ENCODE data around the gene LGR6. TPM values are rescaled to one million over a fixed set of nuclear protein-coding genes. Genes with fewer than 3 reads are reported as not detected.

The LGR6 gene
- total and polyA plus RNA-seq, 2 of the 8 experiments (the other 6 are each of a cell fraction or from before 2014, with no cell fraction given) = 0.50 to 1.0 TPM

DNA sequence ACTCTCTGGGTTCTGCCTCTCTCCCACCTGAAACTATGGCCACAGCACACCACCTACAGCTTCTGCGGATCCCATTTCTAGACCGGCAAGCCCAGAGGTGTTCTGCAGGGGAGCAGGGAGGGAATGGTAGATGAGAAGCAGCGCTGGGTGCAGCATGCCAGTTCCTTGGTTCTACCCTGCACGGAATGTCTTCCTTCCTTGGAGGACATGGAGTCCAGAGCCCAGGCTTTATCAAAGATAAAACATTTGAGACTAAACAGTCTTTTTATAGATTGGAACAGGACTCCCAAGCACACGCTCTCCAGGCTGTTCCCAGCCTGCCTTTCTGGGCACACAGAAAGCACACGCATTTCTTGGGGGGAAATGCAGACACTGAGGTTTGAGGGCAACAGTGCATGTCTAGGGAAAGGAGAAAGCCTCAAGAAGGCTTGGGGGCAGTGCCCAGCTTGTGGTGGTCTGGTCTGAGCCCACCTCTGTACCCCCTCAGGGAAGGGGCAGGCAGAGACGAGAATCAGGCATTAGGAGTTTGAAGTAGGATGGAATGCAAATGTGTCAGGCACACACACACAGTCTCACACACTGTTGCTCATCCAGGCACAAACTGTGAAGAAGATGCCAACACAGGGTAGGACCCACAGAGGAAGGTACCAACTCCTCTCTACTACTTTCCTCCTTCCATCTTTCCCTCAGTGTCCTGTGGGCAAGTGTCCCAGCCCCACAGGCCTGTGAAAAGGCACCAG is 29.7 kb downstream of the LGR6 start:
- Histone ChIP-seq H3K56ac (replicated peaks; ENCODE audit: insufficient read length, low read depth, low read length) (no peak overlapping the region), H2BK120ac (replicated peaks; ENCODE audit: low read depth, low read length) (no peak overlapping the region), H3K23ac (ENCODE audit: insufficient read length) (no peak overlapping the region), H3K9me3 (ENCODE audit: insufficient read depth in 2 of 2, low read depth in 1 of 2, low read length in 1 of 2) (no peaks in the 10 kb centered on the region), H4K91ac (replicated peaks; ENCODE audit: insufficient read length, low read length) (no peak overlapping the region), H2BK5ac (ENCODE audit: low read depth, low read length) (no peak overlapping the region), H3K4me2 (ENCODE audit: insufficient read depth in 1 of 2, low read depth in 2 of 2, low read length in 2 of 2) (no peak overlapping the region), H3K27ac (ENCODE audit: low read depth, low read length) (no peak overlapping the region), H2AK5ac (ENCODE audit: low read depth, low read length) (0 out of 2 replicates have a peak overlapping the region, but pooled peaks have one; percentile 3), H2BK20ac (ENCODE audit: low read length) (peak overlapping the region; percentile 51; the same call in 1 of the 2 replicates), H3K18ac (ENCODE audit: extremely low read depth, low read length) (no peak overlapping the region), H4K8ac (ENCODE audit: extremely low read depth, insufficient read depth, low read length) (no peak overlapping the region), H3K9ac (replicated peaks in 1 of 4; ENCODE audit: extremely low read depth in 1 of 4, low read depth in 3 of 4, low read length in 3 of 4) (no peak overlapping the region), H3K4ac (replicated peaks; ENCODE audit: insufficient read length, low read depth, low read length) (no peak overlapping the region), H3K79me2 (ENCODE audit: control insufficient read depth in 1 of 2, insufficient read depth in 2 of 2, low read length in 2 of 2) (no peaks in the 10 kb centered on the region), H2BK15ac (ENCODE audit: low read length) (peak overlapping the region; percentile 53; the same call in 1 of the 2 replicates), H3K23me2 (ENCODE audit: low read depth, low read length) (no peaks in the 10 kb centered on the region), H3K4me3 (ENCODE audit: extremely low read depth in 1 of 4, insufficient read depth in 2 of 4, low read depth in 3 of 4, low read length in 4 of 4) (no peak overlapping the region), H3K14ac (ENCODE audit: insufficient read length) (no peak overlapping the region), H3K79me1 (ENCODE audit: low read depth, low read length) (no peaks in the 10 kb centered on the region), H2AFZ (ENCODE audit: low read length) (no peak overlapping the region), H4K20me1 (replicated peaks in 1 of 2; ENCODE audit: control insufficient read depth in 1 of 2, insufficient read depth in 2 of 2, low read length in 2 of 2) (no peaks in the 10 kb centered on the region), H3K36me3 (ENCODE audit: control insufficient read depth in 2 of 4, insufficient read depth in 4 of 4, low read length in 3 of 4) (no peaks in the 10 kb centered on the region), H4K5ac (ENCODE audit: insufficient read length, low read depth, low read length) (no peak overlapping the region), H2BK12ac (ENCODE audit: low read depth, low read length) (0 out of 2 replicates have a peak overlapping the region, but pooled peaks have one; percentile 60), H3K4me1 (replicated peaks in 1 of 4; ENCODE audit: control insufficient read depth in 3 of 4, insufficient read depth in 4 of 4, low read length in 3 of 4) (peaks cover 0 to 7% (median 0%) of the 10 kb centered on the region in 4 experiments; a peak in 1 of 7 replicates), H3K27me3 (replicated peaks in 1 of 4; ENCODE audit: control insufficient read depth in 3 of 4, extremely low read depth in 1 of 4, insufficient read depth in 3 of 4, low read length in 3 of 4) (no peaks in the 10 kb centered on the region)
- POLR2A ChIA-PET (ENCODE audit: partially characterized antibody) = interaction anchor here (0.5 to 1.2 kb wide), 2 partner anchors 8 to 10 kb away, joined by 3 to 6 read pairs; no protein-coding TSS in a partner anchor
- WGBS, 2 experiments (ENCODE audit: extremely low coverage in 1 of 2, insufficient coverage in 1 of 2, insufficient read length in 1 of 2, insufficient replicate concordance in 2 of 2, low coverage in 1 of 2, low lambda C conversion rate in 2 of 2, missing lambda C conversion rate in 1 of 2) = 79% methylated on average over 7 of the region's 7 CpGs; no CpG with 5 or more reads in 1 of the 2 experiments
- FAIRE-seq (no peak), DNase-seq (ENCODE audit: low read depth in 1 of 2, low spot score in 2 of 2) (no peak)
- CTCF ChIA-PET (ENCODE audit: partially characterized antibody) = interaction anchor here (0.9 to 11.3 kb wide), 9 partner anchors 8 to 75 kb away, joined by 3 to 150 read pairs (median 8); no protein-coding TSS in a partner anchor
- TF ChIP-seq YY1 (IDR thresholded peaks at IDR 0.05; ENCODE audit: low read depth, low read length) (no peak), SP4 (IDR thresholded peaks at IDR 0.05; ENCODE audit: low read length) (no peak), HDAC2 (IDR thresholded peaks at IDR 0.05; ENCODE audit: borderline replicate concordance in 1 of 2, low read depth in 2 of 2, low read length in 2 of 2) (no peak), SP1 (IDR thresholded peaks at IDR 0.05; ENCODE audit: low read depth, low read length) (no peak), CTCF (IDR thresholded peaks at IDR 0.05; ENCODE audit: control extremely low read depth in 1 of 3, insufficient read depth in 1 of 3, low read depth in 1 of 3, low read length in 3 of 3) (no peak), HDAC6 (IDR thresholded peaks at IDR 0.05; ENCODE audit: low read depth, low read length) (no peak), GTF2F1 (IDR thresholded peaks at IDR 0.05; ENCODE audit: borderline replicate concordance, low read depth, low read length) (no peak)
- TF ChIP-seq, protein P1, sequence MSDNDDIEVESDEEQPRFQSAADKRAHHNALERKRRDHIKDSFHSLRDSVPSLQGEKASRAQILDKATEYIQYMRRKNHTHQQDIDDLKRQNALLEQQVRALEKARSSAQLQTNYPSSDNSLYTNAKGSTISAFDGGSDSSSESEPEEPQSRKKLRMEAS (IDR thresholded peaks at IDR 0.05) = no peak
